Measurements from ENCODE around the gene PLEKHA6. TPM values are rescaled to one million over a fixed set of nuclear protein-coding genes. Genes with fewer than 3 reads are reported as not detected.

PLEKHA6 gene
- total and polyA plus RNA-seq, 2 experiments from 2014 or later = 2.8 to 6.2 TPM

DNA sequence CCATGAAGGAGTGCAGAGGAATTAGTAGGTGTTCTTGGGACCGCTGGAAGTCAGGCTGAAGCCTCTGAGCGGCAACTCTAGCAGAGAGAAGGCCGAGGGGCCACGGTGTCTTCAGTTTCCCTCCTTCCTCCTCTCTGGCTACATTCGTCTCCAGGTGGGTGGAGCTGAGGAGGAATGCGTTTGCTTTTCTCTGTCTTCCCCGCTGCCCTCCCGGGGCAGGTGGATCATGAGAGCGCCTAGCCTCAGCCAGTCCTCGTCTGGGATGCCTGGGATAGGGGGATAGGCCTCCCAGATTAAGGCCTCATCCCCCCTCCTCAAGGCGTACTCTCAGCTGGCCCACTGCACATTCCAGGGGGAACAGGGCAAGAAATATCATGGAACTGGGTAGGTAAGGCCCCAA lies 138.5 kb downstream of the PLEKHA6 start:
- H3K9me2 ChIP-seq (ENCODE audit: insufficient read depth) = no peaks in the 10 kb centered on the region
- Mint-ChIP-seq H3K4me3 (no peak overlapping the region), H3K27me3 (ENCODE audit: insufficient read depth, low read depth, poor library complexity) (peaks cover 3% of the 10 kb centered on the region), H3K9me3 (no peaks in the 10 kb centered on the region), H3K27ac (no peak overlapping the region), H3K36me3 (ENCODE audit: low read depth) (peaks cover 3% of the 10 kb centered on the region; the same call in 1 of the 3 replicates), H3K4me1 (peaks cover 10% of the 10 kb centered on the region; the same call in 2 of the 3 replicates)
- H3K27ac ChIP-seq (ENCODE audit: low read depth) = no peak overlapping the region
- DNase-seq (ENCODE audit: low spot score) (peak; percentile 30), ATAC-seq (peak; percentile 76)
- no peaks in the 10 kb centered on the region for H4K20me1 ChIP-seq (replicated peaks; ENCODE audit: insufficient read depth)
- H3K4me1 ChIP-seq (ENCODE audit: insufficient read depth) = no peaks in the 10 kb centered on the region
- H3K27me3 ChIP-seq (ENCODE audit: insufficient read depth) = no peaks in the 10 kb centered on the region
- no peak overlapping the region for H3K4me2 ChIP-seq
- H3K79me2 ChIP-seq (replicated peaks; ENCODE audit: insufficient read depth) = no peaks in the 10 kb centered on the region
- TF ChIP-seq, protein P1, sequence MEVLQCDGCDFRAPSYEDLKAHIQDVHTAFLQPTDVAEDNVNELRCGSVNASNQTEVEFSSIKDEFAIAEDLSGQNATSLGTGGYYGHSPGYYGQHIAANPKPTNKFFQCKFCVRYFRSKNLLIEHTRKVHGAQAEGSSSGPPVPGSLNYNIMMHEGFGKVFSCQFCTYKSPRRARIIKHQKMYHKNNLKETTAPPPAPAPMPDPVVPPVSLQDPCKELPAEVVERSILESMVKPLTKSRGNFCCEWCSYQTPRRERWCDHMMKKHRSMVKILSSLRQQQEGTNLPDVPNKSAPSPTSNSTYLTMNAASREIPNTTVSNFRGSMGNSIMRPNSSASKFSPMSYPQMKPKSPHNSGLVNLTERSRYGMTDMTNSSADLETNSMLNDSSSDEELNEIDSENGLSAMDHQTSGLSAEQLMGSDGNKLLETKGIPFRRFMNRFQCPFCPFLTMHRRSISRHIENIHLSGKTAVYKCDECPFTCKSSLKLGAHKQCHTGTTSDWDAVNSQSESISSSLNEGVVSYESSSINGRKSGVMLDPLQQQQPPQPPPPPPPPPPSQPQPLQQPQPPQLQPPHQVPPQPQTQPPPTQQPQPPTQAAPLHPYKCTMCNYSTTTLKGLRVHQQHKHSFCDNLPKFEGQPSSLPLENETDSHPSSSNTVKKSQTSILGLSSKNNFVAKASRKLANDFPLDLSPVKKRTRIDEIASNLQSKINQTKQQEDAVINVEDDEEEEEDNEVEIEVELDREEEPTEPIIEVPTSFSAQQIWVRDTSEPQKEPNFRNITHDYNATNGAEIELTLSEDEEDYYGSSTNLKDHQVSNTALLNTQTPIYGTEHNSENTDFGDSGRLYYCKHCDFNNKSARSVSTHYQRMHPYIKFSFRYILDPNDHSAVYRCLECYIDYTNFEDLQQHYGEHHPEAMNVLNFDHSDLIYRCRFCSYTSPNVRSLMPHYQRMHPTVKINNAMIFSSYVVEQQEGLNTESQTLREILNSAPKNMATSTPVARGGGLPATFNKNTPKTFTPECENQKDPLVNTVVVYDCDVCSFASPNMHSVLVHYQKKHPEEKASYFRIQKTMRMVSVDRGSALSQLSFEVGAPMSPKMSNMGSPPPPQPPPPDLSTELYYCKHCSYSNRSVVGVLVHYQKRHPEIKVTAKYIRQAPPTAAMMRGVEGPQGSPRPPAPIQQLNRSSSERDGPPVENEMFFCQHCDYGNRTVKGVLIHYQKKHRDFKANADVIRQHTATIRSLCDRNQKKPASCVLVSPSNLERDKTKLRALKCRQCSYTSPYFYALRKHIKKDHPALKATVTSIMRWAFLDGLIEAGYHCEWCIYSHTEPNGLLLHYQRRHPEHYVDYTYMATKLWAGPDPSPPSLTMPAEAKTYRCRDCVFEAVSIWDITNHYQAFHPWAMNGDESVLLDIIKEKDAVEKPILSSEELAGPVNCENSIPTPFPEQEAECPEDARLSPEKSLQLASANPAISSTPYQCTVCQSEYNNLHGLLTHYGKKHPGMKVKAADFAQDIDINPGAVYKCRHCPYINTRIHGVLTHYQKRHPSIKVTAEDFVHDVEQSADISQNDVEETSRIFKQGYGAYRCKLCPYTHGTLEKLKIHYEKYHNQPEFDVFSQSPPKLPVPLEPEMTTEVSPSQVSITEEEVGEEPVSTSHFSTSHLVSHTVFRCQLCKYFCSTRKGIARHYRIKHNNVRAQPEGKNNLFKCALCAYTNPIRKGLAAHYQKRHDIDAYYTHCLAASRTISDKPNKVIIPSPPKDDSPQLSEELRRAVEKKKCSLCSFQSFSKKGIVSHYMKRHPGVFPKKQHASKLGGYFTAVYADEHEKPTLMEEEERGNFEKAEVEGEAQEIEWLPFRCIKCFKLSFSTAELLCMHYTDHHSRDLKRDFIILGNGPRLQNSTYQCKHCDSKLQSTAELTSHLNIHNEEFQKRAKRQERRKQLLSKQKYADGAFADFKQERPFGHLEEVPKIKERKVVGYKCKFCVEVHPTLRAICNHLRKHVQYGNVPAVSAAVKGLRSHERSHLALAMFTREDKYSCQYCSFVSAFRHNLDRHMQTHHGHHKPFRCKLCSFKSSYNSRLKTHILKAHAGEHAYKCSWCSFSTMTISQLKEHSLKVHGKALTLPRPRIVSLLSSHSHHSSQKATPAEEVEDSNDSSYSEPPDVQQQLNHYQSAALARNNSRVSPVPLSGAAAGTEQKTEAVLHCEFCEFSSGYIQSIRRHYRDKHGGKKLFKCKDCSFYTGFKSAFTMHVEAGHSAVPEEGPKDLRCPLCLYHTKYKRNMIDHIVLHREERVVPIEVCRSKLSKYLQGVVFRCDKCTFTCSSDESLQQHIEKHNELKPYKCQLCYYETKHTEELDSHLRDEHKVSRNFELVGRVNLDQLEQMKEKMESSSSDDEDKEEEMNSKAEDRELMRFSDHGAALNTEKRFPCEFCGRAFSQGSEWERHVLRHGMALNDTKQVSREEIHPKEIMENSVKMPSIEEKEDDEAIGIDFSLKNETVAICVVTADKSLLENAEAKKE (CRISPR knock-in tag; IDR thresholded peaks at IDR 0.05) = no peak
- no peak for TF ChIP-seq NANOG (IDR thresholded peaks at IDR 0.05; ENCODE audit: borderline replicate concordance)
- no peak for TF ChIP-seq EZH2 (IDR thresholded peaks at IDR 0.05; ENCODE audit: low read depth, unreplicated experiment)
- TF ChIP-seq, protein P2, sequence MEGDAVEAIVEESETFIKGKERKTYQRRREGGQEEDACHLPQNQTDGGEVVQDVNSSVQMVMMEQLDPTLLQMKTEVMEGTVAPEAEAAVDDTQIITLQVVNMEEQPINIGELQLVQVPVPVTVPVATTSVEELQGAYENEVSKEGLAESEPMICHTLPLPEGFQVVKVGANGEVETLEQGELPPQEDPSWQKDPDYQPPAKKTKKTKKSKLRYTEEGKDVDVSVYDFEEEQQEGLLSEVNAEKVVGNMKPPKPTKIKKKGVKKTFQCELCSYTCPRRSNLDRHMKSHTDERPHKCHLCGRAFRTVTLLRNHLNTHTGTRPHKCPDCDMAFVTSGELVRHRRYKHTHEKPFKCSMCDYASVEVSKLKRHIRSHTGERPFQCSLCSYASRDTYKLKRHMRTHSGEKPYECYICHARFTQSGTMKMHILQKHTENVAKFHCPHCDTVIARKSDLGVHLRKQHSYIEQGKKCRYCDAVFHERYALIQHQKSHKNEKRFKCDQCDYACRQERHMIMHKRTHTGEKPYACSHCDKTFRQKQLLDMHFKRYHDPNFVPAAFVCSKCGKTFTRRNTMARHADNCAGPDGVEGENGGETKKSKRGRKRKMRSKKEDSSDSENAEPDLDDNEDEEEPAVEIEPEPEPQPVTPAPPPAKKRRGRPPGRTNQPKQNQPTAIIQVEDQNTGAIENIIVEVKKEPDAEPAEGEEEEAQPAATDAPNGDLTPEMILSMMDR (conservative IDR thresholded peaks at IDR 0.05; ENCODE audit: low read depth in 2 of 2) = no peak
- TF ChIP-seq JUNB (IDR thresholded peaks at IDR 0.05; ENCODE audit: unreplicated experiment) = no peak
- TF ChIP-seq ZNF331 (CRISPR knock-in tag; IDR thresholded peaks at IDR 0.05; ENCODE audit: low read depth) = no peak
- no peak for TF ChIP-seq CREB1 (CRISPR knock-in tag; IDR thresholded peaks at IDR 0.05; ENCODE audit: low read depth)
- no peak for TF ChIP-seq POLR2AphosphoS5 (IDR thresholded peaks at IDR 0.05; ENCODE audit: low read depth)
- no peak for TF ChIP-seq EZH2phosphoT487 (IDR thresholded peaks at IDR 0.05; ENCODE audit: unreplicated experiment)
- TF ChIP-seq, protein P3, sequence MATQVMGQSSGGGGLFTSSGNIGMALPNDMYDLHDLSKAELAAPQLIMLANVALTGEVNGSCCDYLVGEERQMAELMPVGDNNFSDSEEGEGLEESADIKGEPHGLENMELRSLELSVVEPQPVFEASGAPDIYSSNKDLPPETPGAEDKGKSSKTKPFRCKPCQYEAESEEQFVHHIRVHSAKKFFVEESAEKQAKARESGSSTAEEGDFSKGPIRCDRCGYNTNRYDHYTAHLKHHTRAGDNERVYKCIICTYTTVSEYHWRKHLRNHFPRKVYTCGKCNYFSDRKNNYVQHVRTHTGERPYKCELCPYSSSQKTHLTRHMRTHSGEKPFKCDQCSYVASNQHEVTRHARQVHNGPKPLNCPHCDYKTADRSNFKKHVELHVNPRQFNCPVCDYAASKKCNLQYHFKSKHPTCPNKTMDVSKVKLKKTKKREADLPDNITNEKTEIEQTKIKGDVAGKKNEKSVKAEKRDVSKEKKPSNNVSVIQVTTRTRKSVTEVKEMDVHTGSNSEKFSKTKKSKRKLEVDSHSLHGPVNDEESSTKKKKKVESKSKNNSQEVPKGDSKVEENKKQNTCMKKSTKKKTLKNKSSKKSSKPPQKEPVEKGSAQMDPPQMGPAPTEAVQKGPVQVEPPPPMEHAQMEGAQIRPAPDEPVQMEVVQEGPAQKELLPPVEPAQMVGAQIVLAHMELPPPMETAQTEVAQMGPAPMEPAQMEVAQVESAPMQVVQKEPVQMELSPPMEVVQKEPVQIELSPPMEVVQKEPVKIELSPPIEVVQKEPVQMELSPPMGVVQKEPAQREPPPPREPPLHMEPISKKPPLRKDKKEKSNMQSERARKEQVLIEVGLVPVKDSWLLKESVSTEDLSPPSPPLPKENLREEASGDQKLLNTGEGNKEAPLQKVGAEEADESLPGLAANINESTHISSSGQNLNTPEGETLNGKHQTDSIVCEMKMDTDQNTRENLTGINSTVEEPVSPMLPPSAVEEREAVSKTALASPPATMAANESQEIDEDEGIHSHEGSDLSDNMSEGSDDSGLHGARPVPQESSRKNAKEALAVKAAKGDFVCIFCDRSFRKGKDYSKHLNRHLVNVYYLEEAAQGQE (IDR thresholded peaks at IDR 0.05; ENCODE audit: unreplicated experiment) = no peak
- TF ChIP-seq, protein P4, sequence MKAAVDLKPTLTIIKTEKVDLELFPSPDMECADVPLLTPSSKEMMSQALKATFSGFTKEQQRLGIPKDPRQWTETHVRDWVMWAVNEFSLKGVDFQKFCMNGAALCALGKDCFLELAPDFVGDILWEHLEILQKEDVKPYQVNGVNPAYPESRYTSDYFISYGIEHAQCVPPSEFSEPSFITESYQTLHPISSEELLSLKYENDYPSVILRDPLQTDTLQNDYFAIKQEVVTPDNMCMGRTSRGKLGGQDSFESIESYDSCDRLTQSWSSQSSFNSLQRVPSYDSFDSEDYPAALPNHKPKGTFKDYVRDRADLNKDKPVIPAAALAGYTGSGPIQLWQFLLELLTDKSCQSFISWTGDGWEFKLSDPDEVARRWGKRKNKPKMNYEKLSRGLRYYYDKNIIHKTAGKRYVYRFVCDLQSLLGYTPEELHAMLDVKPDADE (IDR thresholded peaks at IDR 0.05) = no peak
- no peak for TF ChIP-seq ZNF114 (CRISPR knock-in tag; IDR thresholded peaks at IDR 0.05)
- TF ChIP-seq STAT1 (IDR thresholded peaks at IDR 0.05; ENCODE audit: unreplicated experiment) = no peak
- H2AFZ ChIP-seq = no peak overlapping the region
- H3F3A ChIP-seq (replicated peaks; ENCODE audit: low read depth) = no peaks in the 10 kb centered on the region
- no peaks in the 10 kb centered on the region for H3K36me3 ChIP-seq (ENCODE audit: insufficient read depth)
- no peak overlapping the region for H3K4me3 ChIP-seq

Measured in GM23338 (cell line).